WI38 (cell line): ENCODE results near the gene PPP1CB.

Experiments
- H3K4me3 ChIP-seq: 2 replicates; pipeline ENCODE4 v1.5.1; 2011; ENCODE audit warnings: low read depth, mild to moderate bottlenecking, control low read depth, low read length
- TF ChIP-seq, protein P1 (sequence below): IDR thresholded peaks from 2 replicates; pipeline ENCODE4 v1.5.1; 2012; ENCODE audit warnings: low read depth, mild to moderate bottlenecking, control low read depth, low read length

The PPP1CB gene

DNA sequence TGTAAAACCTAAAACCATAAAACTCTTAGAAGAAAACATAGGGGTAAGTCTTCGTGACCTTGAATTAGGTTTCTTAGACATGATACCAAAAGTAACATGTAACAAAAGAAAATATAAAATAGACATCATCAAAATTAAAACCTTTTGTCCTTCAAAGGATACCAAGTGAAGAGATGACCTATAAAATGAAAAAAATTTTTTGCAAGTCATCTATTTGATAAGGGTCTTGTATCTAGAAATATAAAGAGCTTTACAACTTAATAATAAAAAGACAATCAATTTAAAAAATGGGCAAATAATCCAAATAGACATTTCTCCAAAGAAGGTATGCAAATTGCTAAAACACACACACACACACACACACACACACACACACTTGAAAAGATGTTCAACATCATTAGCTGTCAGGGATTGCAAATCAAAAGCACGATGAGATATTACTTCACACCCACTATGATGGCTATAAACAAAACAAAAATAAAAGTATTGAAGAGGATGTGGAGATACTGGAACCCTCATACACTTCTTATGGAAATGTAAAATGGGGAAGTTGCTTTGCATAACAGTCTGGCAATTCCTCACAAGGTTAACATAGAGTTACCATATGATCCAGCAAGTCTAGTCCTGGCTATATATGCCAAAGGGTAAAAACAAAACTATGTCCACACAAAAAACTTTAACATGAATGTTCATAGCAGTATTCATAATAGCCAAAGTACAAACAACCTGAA is 82.3 kb downstream of the PPP1CB start:
- TF ChIP-seq, protein P1, sequence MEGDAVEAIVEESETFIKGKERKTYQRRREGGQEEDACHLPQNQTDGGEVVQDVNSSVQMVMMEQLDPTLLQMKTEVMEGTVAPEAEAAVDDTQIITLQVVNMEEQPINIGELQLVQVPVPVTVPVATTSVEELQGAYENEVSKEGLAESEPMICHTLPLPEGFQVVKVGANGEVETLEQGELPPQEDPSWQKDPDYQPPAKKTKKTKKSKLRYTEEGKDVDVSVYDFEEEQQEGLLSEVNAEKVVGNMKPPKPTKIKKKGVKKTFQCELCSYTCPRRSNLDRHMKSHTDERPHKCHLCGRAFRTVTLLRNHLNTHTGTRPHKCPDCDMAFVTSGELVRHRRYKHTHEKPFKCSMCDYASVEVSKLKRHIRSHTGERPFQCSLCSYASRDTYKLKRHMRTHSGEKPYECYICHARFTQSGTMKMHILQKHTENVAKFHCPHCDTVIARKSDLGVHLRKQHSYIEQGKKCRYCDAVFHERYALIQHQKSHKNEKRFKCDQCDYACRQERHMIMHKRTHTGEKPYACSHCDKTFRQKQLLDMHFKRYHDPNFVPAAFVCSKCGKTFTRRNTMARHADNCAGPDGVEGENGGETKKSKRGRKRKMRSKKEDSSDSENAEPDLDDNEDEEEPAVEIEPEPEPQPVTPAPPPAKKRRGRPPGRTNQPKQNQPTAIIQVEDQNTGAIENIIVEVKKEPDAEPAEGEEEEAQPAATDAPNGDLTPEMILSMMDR: no peak

DNA sequence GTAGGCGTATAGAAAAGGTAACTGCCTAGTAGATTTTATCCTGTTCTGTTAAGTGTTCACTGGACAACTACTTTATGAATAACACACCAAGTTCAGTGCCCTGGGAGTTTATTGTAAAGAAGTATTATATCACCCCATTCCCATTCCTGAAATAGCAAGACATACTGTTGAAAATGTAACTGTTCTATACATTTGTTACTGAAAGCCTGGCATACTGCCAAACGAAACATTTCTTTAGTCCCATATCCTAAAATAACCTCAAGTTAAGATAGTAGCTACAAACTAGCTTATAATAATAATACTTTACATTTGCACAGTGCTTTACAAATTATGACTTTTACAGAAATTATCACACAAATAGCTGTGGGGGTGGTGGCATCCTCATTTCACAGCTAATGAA is 84.2 kb downstream of the PPP1CB start:
- no peak overlapping the region for H3K4me3 ChIP-seq
- TF ChIP-seq, protein P1: no peak

More for the DNA sequence above, 82.3 kb downstream of the PPP1CB start:
- H3K4me3 ChIP-seq: no peak overlapping the region

DNA sequence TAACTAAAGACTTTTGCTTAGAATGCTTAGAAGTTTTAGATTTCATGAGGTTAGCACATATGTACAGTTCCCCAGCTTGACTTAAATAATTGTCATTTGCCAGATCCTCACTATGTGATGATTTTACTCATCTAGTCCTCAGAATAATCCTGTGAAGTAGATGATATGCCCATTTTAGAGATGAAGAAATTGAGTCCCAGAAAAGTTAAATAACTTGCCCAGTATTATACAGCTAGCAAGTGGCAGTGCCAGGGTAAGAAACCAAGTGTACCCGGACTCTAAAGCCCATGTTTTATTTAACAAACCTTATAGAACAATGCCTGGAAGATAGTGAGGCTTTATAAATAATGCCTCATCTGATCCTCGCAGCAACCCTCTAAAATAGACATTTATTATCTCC is 87.3 kb downstream of the PPP1CB start:
- H3K4me3 ChIP-seq: no peak overlapping the region
- TF ChIP-seq, protein P1: no peak

DNA sequence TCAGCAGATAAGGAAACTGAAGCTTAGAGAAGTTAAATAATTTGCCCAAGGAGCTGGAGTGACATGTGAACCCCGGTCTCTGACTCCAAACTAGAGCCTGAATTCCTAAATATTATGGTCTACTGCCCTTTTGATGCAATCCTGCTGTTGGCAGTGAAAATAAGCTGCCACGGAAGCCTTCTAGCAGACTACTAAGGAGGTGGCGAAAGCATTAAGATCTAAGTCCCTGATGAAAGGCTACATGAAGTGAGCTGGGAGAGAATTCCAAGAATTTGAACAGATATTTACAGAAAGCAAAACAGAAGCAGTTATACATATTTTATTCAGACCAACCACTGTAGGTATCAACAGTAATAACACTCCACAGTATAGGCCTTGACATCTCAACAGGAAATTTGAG is 90.4 kb downstream of the PPP1CB start:
- TF ChIP-seq, protein P1: no peak
- no peak overlapping the region for H3K4me3 ChIP-seq
